A673 (cell line): ENCODE data around the gene CLASP1.

Experiments
- CTCF ChIP-seq: fragments of 300-800, 200-600 bp; sonication (generic); conservative IDR thresholded peaks from 2 replicates; pipeline ENCODE4 v1.5.1; 2017; ENCODE audit warnings: low read depth, mild to moderate bottlenecking, antibody characterized with exemption, low read length, moderate library complexity, mixed read lengths
- EZH2 ChIP-seq: fragments of 200-600 bp; sonication (generic); IDR thresholded peaks from 2 replicates; pipeline ENCODE4 v1.6.1; 2017; ENCODE audit warnings: borderline replicate concordance, low read depth, mild to moderate bottlenecking, mixed read lengths, antibody characterized with exemption, low read length; ENCODE audit not compliant: poor library complexity, severe bottlenecking

- TF ChIP-seq CTCF = no peak
- no peak for TF ChIP-seq EZH2
Measured at GRCh38 chr2:121349721-121350401, 299.4 kb downstream of the CLASP1 start.
